HEK293 (cell line): Measurements from ENCODE around the gene PDYN.

Source experiments
- CTCF ChIP-seq: fragments of 450-650 bp; formaldehyde crosslinking; IDR thresholded peaks from 2 replicates; pipeline ENCODE4 v1.5.1; 2016; ENCODE audit warnings: missing biosample characterization, missing genetic modification characterization
- SP2 ChIP-seq: fragments of 450-650 bp; formaldehyde crosslinking; IDR thresholded peaks from 2 replicates; pipeline ENCODE4 v1.5.1; 2016; ENCODE audit warnings: missing biosample characterization, missing genetic modification characterization
- ZNF112 ChIP-seq: fragments of 450-650 bp; formaldehyde crosslinking; IDR thresholded peaks from 2 replicates; pipeline ENCODE4 v1.5.0; 2017; ENCODE audit warnings: missing biosample characterization, missing genetic modification characterization
- ZNF138 ChIP-seq: fragments of 450-650 bp; formaldehyde crosslinking; IDR thresholded peaks from 2 replicates; pipeline ENCODE4 v1.5.1; 2016; ENCODE audit warnings: missing biosample characterization, missing genetic modification characterization, borderline replicate concordance
- ZNF18 ChIP-seq: fragments of 450-650 bp; formaldehyde crosslinking; IDR thresholded peaks from 2 replicates; pipeline ENCODE4 v1.5.1; 2016; ENCODE audit warnings: missing biosample characterization, missing genetic modification characterization
- ZNF302 ChIP-seq: fragments of 450-650 bp; formaldehyde crosslinking; IDR thresholded peaks from 2 replicates; pipeline ENCODE4 v1.5.1; 2016; ENCODE audit warnings: missing biosample characterization, missing genetic modification characterization, low read depth
- ZNF354C ChIP-seq: fragments of 450-650 bp; formaldehyde crosslinking; IDR thresholded peaks from 2 replicates; pipeline ENCODE4 v1.5.1; 2016; ENCODE audit warnings: missing biosample characterization, missing genetic modification characterization, low read depth, borderline replicate concordance
- ZNF391 ChIP-seq: fragments of 450-650 bp; formaldehyde crosslinking; IDR thresholded peaks from 2 replicates; pipeline ENCODE4 v1.5.1; 2016; ENCODE audit warnings: low read depth, missing biosample characterization, missing genetic modification characterization, borderline replicate concordance

- TF ChIP-seq CTCF (tag by site-specific recombination) (no peak), ZNF302 (no peak), ZNF138 (no peak), SP2 (no peak), ZNF391 (tag by site-specific recombination) (no peak), ZNF354C (no peak), ZNF18 (no peak), ZNF112 (tag by site-specific recombination) (no peak)
Measured at GRCh38 chr20:1945134-1945618, 48.7 kb downstream of the PDYN start.
